ENCODE measurements around the gene LACC1. TPM values are rescaled to one million over a fixed set of nuclear protein-coding genes. Genes with fewer than 3 reads are reported as not detected.

LACC1 gene
- polyA plus RNA-seq, 6 donors from 2014 or later = 0.45 to 5.9 (median 1.6) TPM

DNA sequence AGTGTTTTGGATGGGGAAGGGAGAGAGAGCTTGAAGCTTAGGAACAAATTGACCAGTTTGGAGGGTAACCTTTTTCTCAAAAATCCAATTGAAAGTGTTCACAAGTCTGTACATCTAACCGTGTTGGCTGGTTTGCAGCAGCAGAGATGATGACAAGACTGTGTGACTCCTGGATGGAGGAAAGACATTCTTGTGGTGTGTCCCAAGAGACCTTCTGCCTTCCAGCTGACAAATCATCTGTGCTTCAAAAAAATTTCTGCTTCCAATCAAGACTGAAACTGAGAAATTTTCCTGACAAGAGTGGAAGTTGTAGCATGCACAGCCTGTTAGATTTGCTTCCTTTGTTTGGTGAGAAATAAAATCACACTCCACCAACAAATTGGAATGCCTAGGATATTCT is 56.2 kb downstream of the LACC1 start:
- Mint-ChIP-seq H3K36me3 (no peaks in the 10 kb centered on the region), H3K27ac (no peak overlapping the region), H3K9me3 (peaks cover 0 to 8% (median 4%) of the 10 kb centered on the region in 7 donors), H3K4me3 (no peak overlapping the region), H3K4me1 (peaks cover 6 to 12% (median 12%) of the 10 kb centered on the region in 3 donors), H3K27me3 (peaks cover 7 to 17% (median 10%) of the 10 kb centered on the region in 3 donors)
- DNase-seq = no peak
- ATAC-seq (ENCODE audit: low read depth in 2 of 2) = no peak

DNA sequence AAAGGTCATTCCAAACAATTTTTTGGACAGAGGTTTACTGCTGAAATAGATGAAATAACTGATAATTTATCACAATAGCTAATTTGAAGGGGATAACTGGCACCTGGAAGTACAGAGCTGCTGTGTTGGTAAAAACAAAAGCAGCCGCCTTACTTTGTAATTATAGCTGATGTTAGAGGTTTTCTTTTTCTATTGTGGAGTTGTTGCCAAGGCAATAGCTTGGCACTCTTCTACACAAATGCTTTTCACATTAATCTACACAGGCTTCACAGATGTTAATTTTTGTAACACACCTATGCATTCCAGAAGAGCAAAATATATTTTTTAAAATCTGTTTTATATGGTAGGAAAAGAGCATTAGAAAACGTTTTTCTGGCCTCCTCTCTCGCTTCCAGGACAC is 56.9 kb downstream of the LACC1 start:
- H3K27ac Mint-ChIP-seq = no peak overlapping the region
- ATAC-seq (ENCODE audit: low read depth in 2 of 2) (no peak), DNase-seq (no peak)
- peaks cover 6 to 12% (median 12%) of the 10 kb centered on the region in 3 donors for H3K4me1 Mint-ChIP-seq
- H3K9me3 Mint-ChIP-seq = peaks cover 0 to 8% (median 0%) of the 10 kb centered on the region in 7 donors
- no peaks in the 10 kb centered on the region for H3K36me3 Mint-ChIP-seq
- H3K27me3 Mint-ChIP-seq = peaks cover 10 to 23% (median 14%) of the 10 kb centered on the region in 3 donors
- no peak overlapping the region for H3K4me3 Mint-ChIP-seq

DNA sequence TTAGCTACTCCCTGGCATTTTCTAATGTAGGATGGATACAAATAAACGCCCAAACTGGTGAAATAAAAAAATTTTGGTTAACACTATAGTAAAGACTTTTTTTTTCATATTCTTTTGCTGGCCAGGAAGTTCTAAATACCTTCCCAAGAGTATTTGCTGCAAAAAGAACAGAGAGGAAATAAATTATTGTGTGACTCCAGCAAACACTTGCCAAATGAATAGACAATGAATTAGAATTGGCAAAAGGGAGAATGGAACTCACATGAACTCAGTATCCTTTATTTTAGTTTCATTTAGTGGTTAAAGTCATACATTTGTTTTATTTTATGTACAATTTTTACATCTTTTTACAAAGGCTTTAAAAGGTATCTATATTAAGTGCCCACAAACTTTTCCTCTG is 58.1 kb downstream of the LACC1 start:
- no peak overlapping the region for H3K27ac Mint-ChIP-seq
- peaks cover 6 to 10% (median 10%) of the 10 kb centered on the region in 3 donors for H3K4me1 Mint-ChIP-seq
- H3K9me3 Mint-ChIP-seq = peaks cover 0 to 6% (median 0%) of the 10 kb centered on the region in 7 donors
- no peaks in the 10 kb centered on the region for H3K36me3 Mint-ChIP-seq
- peaks cover 15 to 35% (median 17%) of the 10 kb centered on the region in 3 donors for H3K27me3 Mint-ChIP-seq
- DNase-seq = no peak
- no peak for ATAC-seq (ENCODE audit: low read depth in 2 of 2)
- no peak overlapping the region for H3K4me3 Mint-ChIP-seq

DNA sequence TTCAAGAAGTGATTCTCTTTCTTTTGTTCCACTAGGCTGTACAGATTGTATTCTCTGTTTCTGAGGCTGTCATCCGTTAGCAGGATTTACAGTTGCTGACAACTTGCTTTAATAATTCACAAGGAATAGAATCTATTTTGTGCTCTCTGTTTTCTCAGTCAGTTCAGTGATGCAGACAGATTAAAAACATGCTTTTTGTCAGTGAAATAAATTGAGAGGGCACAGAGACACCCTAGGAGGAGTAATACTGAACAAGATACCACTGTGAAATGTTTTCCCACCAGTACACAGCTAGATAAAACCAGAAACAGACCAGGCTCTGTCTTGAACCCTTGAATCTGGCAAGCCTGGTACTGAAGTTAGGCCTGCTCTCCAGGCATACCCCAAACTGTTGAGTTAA is 58.7 kb downstream of the LACC1 start:
- H3K27me3 Mint-ChIP-seq = peaks cover 13 to 41% (median 18%) of the 10 kb centered on the region in 3 donors
- no peak overlapping the region for H3K27ac Mint-ChIP-seq
- no peak overlapping the region for H3K4me3 Mint-ChIP-seq
- no peak for ATAC-seq (ENCODE audit: low read depth in 2 of 2)
- no peak for DNase-seq
- H3K4me1 Mint-ChIP-seq = peaks cover 3 to 4% (median 3%) of the 10 kb centered on the region in 3 donors
- no peaks in the 10 kb centered on the region for H3K36me3 Mint-ChIP-seq
- no peaks in the 10 kb centered on the region for H3K9me3 Mint-ChIP-seq

- peaks cover 11 to 46% (median 18%) of the 10 kb centered on the region in 3 donors for H3K27me3 Mint-ChIP-seq
- no peak for ATAC-seq (ENCODE audit: low read depth in 2 of 2)
- H3K4me1 Mint-ChIP-seq = no peaks in the 10 kb centered on the region
- no peak for DNase-seq
- no peak overlapping the region for H3K4me3 Mint-ChIP-seq
- H3K36me3 Mint-ChIP-seq = no peaks in the 10 kb centered on the region
- no peaks in the 10 kb centered on the region for H3K9me3 Mint-ChIP-seq
- no peak overlapping the region for H3K27ac Mint-ChIP-seq
Measured at GRCh38 chr13:43939086-43939485, 59.4 kb downstream of the LACC1 start.

GRCh38 chr13:43942286-43942685 is 62.6 kb downstream of the LACC1 start:
- no peaks in the 10 kb centered on the region for H3K4me1 Mint-ChIP-seq
- H3K9me3 Mint-ChIP-seq = no peaks in the 10 kb centered on the region
- ATAC-seq (ENCODE audit: low read depth in 2 of 2) (no peak), DNase-seq (no peak)
- H3K36me3 Mint-ChIP-seq = no peaks in the 10 kb centered on the region
- no peak overlapping the region for H3K4me3 Mint-ChIP-seq
- no peak overlapping the region for H3K27ac Mint-ChIP-seq
- H3K27me3 Mint-ChIP-seq = peaks cover 7 to 46% (median 18%) of the 10 kb centered on the region in 3 donors

Other genes starting within 250 kb of the LACC1 start
- not detected for gene ENOX1, start 92.9 kb upstream of the LACC1 start, polyA plus RNA-seq (ENCODE audit: low read depth in 6 of 6)
- gene CCDC122, start 164 bp upstream of the LACC1 start, polyA plus RNA-seq (ENCODE audit: low read depth in 6 of 6) = 10 to 100 TPM in 2 of 6 donors, 1 to 10 TPM in 4; 5.1 to 24.4 (median 8.1) TPM